ENCODE results near the gene RPP40.

GRCh38 chr6:5042436-5042835 is 38.6 kb upstream of the RPP40 start:
- TF ChIP-seq CTCF (tag by site-specific recombination; IDR thresholded peaks at IDR 0.05) (no peak), ZNF423 (tag by site-specific recombination; IDR thresholded peaks at IDR 0.05) (no peak), ZNF426 (tag by site-specific recombination; IDR thresholded peaks at IDR 0.05) (no peak), KLF7 (tag by site-specific recombination; IDR thresholded peaks at IDR 0.05; ENCODE audit: borderline replicate concordance) (no peak), ZNF23 (tag by site-specific recombination; IDR thresholded peaks at IDR 0.05; ENCODE audit: borderline replicate concordance) (no peak), ZNF76 (tag by site-specific recombination; IDR thresholded peaks at IDR 0.05; ENCODE audit: borderline replicate concordance, low read depth) (no peak), ATF2 (tag by site-specific recombination; IDR thresholded peaks at IDR 0.05; ENCODE audit: low read depth) (no peak)
